GM12878 (cell line): ENCODE measurements around the gene SLC10A1. TPM values are rescaled to one million over a fixed set of nuclear protein-coding genes. Genes with fewer than 3 reads are reported as not detected.

ENCODE experiments used
- ATAC-seq: fragments of 200-7000 bp; cut with Tn5 transposase; 3 replicates; pipeline ENCODE4 v1.9.1; 2020; ENCODE audit warnings: mild to moderate bottlenecking, moderate library complexity
- BruUV-seq: library from RNA; stranded (reverse); fragments of 400-500 nt; replicated peaks from 2 replicates; lab custom pipeline; 2021; lab: Mats Ljungman, UMichigan
- CTCF ChIA-PET: fragments of 300-600 bp; sonication (Branson Sonifier 250); formaldehyde crosslinking; extraction: SDS; loops from one replicate; lab custom pipeline; 2021; ENCODE audit warnings: inconsistent platforms; lab: Yijun Ruan, JAX
- POLR2A ChIA-PET: fragments of 350-600 bp; formaldehyde crosslinking; extraction: SDS; loops from one replicate; lab custom pipeline; 2021; ENCODE audit warnings: inconsistent platforms; lab: Charles Lee
- RAD21 ChIA-PET: fragments of 300-600 bp; sonication (Branson Sonifier 250); formaldehyde crosslinking; loops from one replicate; lab custom pipeline; 2023; ENCODE audit warnings: antibody characterized with exemption; ENCODE audit not compliant: unreplicated experiment; lab: Charles Lee
- SMC1A ChIA-PET: fragments of 300-600 bp; sonication (Branson Sonifier 250); formaldehyde crosslinking; loops from one replicate; lab custom pipeline; 2023; ENCODE audit not compliant: unreplicated experiment, uncharacterized antibody; lab: Charles Lee
- DNase-seq: peaks from one replicate; pipeline ENCODE4 v3.0.0-alpha.2; 2011; ENCODE audit warnings: low read depth, low spot score
- FAIRE-seq: peaks from 3 replicates; lab custom pipeline; 2011; peaks lifted over from hg19 to GRCh38; lab: Jason Lieb, UNC
- H2AFZ ChIP-seq: 2 replicates; pipeline ENCODE4 v1.6.0; 2011; ENCODE audit warnings: low read depth, low read length, control low read depth; ENCODE audit not compliant: control insufficient read depth
- H3K27ac ChIP-seq: 2 replicates; pipeline ENCODE4 v1.5.1; 2011; ENCODE audit warnings: control low read depth; ENCODE audit not compliant: control insufficient read depth, insufficient read depth
- H3K27me3 ChIP-seq, 2 experiments: replicated peaks in 1 of 2; 2 replicates each; pipeline versions ENCODE4 v1.6.0 to v1.6.1; 2011; ENCODE audit warnings: low read length in 1 of 2; ENCODE audit not compliant: control insufficient read depth in 2 of 2, insufficient read depth in 2 of 2
- H3K36me3 ChIP-seq, 2 experiments: 2 replicates each; pipeline ENCODE4 v1.5.1; 2011; ENCODE audit warnings: low read length in 1 of 2; ENCODE audit not compliant: control insufficient read depth in 2 of 2, insufficient read depth in 2 of 2
- H3K4me1 ChIP-seq: 2 replicates; pipeline ENCODE4 v1.6.1; 2011; ENCODE audit warnings: mild to moderate bottlenecking, low read length, moderate library complexity, mixed read lengths; ENCODE audit not compliant: control insufficient read depth, insufficient read depth
- H3K4me2 ChIP-seq: 2 replicates; pipeline ENCODE4 v1.6.0; 2011; ENCODE audit warnings: control low read depth; ENCODE audit not compliant: control insufficient read depth, insufficient read depth
- H3K4me3 ChIP-seq: fragments of 200-600 bp; sonication (generic); 2 replicates; pipeline ENCODE4 v1.5.1; 2016
- H3K79me2 ChIP-seq: 2 replicates; pipeline ENCODE4 v1.6.0; 2011; ENCODE audit warnings: low read length; ENCODE audit not compliant: control insufficient read depth, insufficient read depth
- H3K9ac ChIP-seq: 2 replicates; pipeline ENCODE4 v1.8.0; 2011; ENCODE audit warnings: low read length, control low read depth, mixed read lengths; ENCODE audit not compliant: control insufficient read depth, insufficient read depth
- H3K9me3 ChIP-seq: replicated peaks from 3 replicates; pipeline ENCODE4 v1.5.1; 2011; ENCODE audit warnings: mild to moderate bottlenecking, low read length; ENCODE audit not compliant: control insufficient read depth, insufficient read depth
- H4K20me1 ChIP-seq: 2 replicates; pipeline ENCODE4 v1.6.0; 2011; ENCODE audit not compliant: control insufficient read depth, insufficient read depth
- BACH1 ChIP-seq: fragments of 450-650 bp; IDR thresholded peaks from 2 replicates; pipeline ENCODE4 v1.6.1; 2017; ENCODE audit warnings: mild to moderate bottlenecking, borderline replicate concordance
- CBX5 ChIP-seq: sonication (generic); IDR thresholded peaks from 2 replicates; pipeline ENCODE4 v1.6.1; 2016; ENCODE audit warnings: low read depth, moderate library complexity, mild to moderate bottlenecking, inconsistent platforms
- CHD4 ChIP-seq: fragments of 200-600 bp; sonication (generic); IDR thresholded peaks from 2 replicates; pipeline ENCODE4 v1.6.1; 2016; ENCODE audit warnings: mild to moderate bottlenecking
- EZH2 ChIP-seq: IDR thresholded peaks from 2 replicates; pipeline ENCODE4 v1.6.1; 2012; ENCODE audit warnings: low read depth, mild to moderate bottlenecking, control low read depth, inconsistent platforms, low read length, borderline replicate concordance; ENCODE audit not compliant: control insufficient read depth
- FOS ChIP-seq: IDR thresholded peaks from 3 replicates; pipeline ENCODE4 v1.6.1; 2011; ENCODE audit warnings: borderline replicate concordance; ENCODE audit not compliant: insufficient read length; ENCODE audit errors: extremely low read depth
- FOXM1 ChIP-seq: IDR thresholded peaks from 2 replicates; pipeline ENCODE4 v1.6.1; 2012; ENCODE audit warnings: low read depth, mild to moderate bottlenecking, inconsistent platforms, low read length, moderate library complexity
- IKZF1 ChIP-seq: fragments of 450-650 bp; conservative IDR thresholded peaks from 2 replicates; pipeline ENCODE4 v1.6.1; 2017; ENCODE audit warnings: antibody characterized with exemption, mild to moderate bottlenecking
- MXI1 ChIP-seq: fragments of 150-350 bp; IDR thresholded peaks from 2 replicates; pipeline ENCODE4 v1.6.1; 2011; ENCODE audit warnings: low read depth, mild to moderate bottlenecking, inconsistent platforms, low read length, improper control_type of control experiment
- NBN ChIP-seq: fragments of 450-650 bp; IDR thresholded peaks from 2 replicates; pipeline ENCODE4 v1.6.1; 2016
- NFIC ChIP-seq: IDR thresholded peaks from 2 replicates; pipeline ENCODE4 v1.6.1; 2012; ENCODE audit warnings: low read depth, mild to moderate bottlenecking, inconsistent platforms, low read length, moderate library complexity
- PML ChIP-seq: IDR thresholded peaks from 2 replicates; pipeline ENCODE4 v1.6.1; 2012; ENCODE audit warnings: low read length, inconsistent platforms
- RFX5 ChIP-seq: IDR thresholded peaks from 2 replicates; pipeline ENCODE4 v1.6.1; 2011; ENCODE audit warnings: low read depth, low read length, improper control_type of control experiment
- SMAD5 ChIP-seq: IDR thresholded peaks from 2 replicates; pipeline ENCODE4 v1.6.1; 2016; ENCODE audit warnings: antibody characterized with exemption, low read depth
- TBL1XR1 ChIP-seq: IDR thresholded peaks from 2 replicates; pipeline ENCODE4 v1.6.1; 2012; ENCODE audit warnings: low read depth, low read length, improper control_type of control experiment
- WGBS: methylation state at CpG from one replicate; pipeline ENCODE4 v1.1.6; 2016; ENCODE audit warnings: low lambda C conversion rate; ENCODE audit not compliant: insufficient replicate concordance, insufficient coverage; ENCODE audit errors: missing lambda C conversion rate; 5-methylcytosine and 5-hydroxymethylcytosine counted together
- in situ Hi-C: fragments of 300-500 bp; cut with MboI; formaldehyde crosslinking; loops from 9 replicates; pipeline ENCODE4 v1.14.3; 2018; ENCODE audit warnings: mixed read lengths
- intact Hi-C: fragments of 100-400 bp; cut with micrococcal nuclease; formaldehyde crosslinking; loops from one replicate; pipeline ENCODE4 v1.14.2; 2022; ENCODE audit not compliant: unreplicated experiment
- polyA plus RNA-seq, 11 experiments: library from polyadenylated mRNA; depleted of rRNA in 4 of 11; unstranded in 6 of 11; stranded (reverse) in 5 of 11; fragments of >200 nt; fragmentation: Nextera tagmentation in 4 of 11; fragmentation: Illumina TruSeq in 1 of 11; extraction: Ambion mirVana in 4 of 11; extraction: Trizol in 1 of 11; gene quantifications; 1 replicate in 1 of 11; 2 replicates in 10 of 11; pipeline versions ENCODE4 v1.2.1 to v1.2.3, GENCODE V29; 2011 to 2016; ENCODE audit warnings: inconsistent platforms in 2 of 11, missing spikeins in 2 of 11, low read depth in 1 of 11
- total RNA-seq, 4 experiments: library from RNA; depleted of rRNA in 3 of 4; stranded (reverse); fragments of >200 nt in 3 of 4; fragmentation: Illumina TruSeq in 1 of 4; extraction: Trizol in 1 of 4; gene quantifications; 2 replicates each; pipeline versions ENCODE4 v1.2.1 to v1.2.3, GENCODE V29; 2013 to 2021
- TF ChIP-seq, protein P1 (sequence below): fragments of 450-650 bp; IDR thresholded peaks from 2 replicates; pipeline ENCODE4 v1.6.1; 2017; ENCODE audit warnings: mild to moderate bottlenecking, moderate library complexity

Gene SLC10A1
- total and polyA plus RNA-seq, 10 of the 15 experiments (the other 5 are each of a cell fraction or from before 2014, with no cell fraction given) = 0.15 to 0.16 TPM; not detected in 8

DNA sequence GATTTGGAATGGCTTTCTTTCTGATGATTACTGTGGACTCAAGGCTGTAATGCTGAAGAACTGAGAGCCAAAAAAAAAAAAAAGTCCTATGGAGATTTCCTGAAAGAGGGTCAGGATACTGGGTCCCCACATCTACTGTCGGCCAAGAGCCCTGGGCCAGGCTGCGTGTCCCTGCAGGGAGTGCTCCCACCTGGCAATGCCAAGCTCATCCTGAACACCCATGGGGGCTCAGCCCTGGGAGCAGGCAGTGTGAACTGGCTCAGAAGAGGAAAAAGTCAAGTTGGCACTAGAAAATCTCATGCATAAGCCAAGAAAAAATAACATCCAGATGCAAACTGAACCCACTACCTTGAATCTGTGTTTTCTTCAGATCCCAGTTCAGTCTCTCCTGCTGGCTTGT lies 47.1 kb upstream of the SLC10A1 start:
- Histone ChIP-seq H3K9ac (no peak overlapping the region), H3K9me3 (no peaks in the 10 kb centered on the region)
- POLR2A ChIA-PET = interaction anchor here (0.6 kb wide), 1 partner anchor 550 kb away, joined by 6 read pairs; no protein-coding TSS in a partner anchor
- intact Hi-C loops = no loop called here
- TF ChIP-seq FOS (no peak), RFX5 (no peak)
- TF ChIP-seq, all 136 proteins: peak for 0
- RAD21 ChIA-PET = no interaction called here
- ATAC-seq (no peak), FAIRE-seq (no peak), DNase-seq (no peak)
- Histone ChIP-seq H3K79me2 (no peaks in the 10 kb centered on the region), H3K36me3 (no peaks in the 10 kb centered on the region), H3K27me3 (peaks cover 3 to 7% of the 10 kb centered on the region in 2 experiments), H3K4me1 (no peaks in the 10 kb centered on the region), H3K27ac (no peak overlapping the region), H2AFZ (no peak overlapping the region), H3K4me3 (no peak overlapping the region), H4K20me1 (no peaks in the 10 kb centered on the region), H3K4me2 (no peak overlapping the region)
- WGBS = 79% methylated on average over 2 of the region's 2 CpGs
- SMC1A ChIA-PET = no interaction called here
- in situ Hi-C loops = no loop called here
- BruUV-seq = no TSS peak
- CTCF ChIA-PET = no interaction called here

DNA sequence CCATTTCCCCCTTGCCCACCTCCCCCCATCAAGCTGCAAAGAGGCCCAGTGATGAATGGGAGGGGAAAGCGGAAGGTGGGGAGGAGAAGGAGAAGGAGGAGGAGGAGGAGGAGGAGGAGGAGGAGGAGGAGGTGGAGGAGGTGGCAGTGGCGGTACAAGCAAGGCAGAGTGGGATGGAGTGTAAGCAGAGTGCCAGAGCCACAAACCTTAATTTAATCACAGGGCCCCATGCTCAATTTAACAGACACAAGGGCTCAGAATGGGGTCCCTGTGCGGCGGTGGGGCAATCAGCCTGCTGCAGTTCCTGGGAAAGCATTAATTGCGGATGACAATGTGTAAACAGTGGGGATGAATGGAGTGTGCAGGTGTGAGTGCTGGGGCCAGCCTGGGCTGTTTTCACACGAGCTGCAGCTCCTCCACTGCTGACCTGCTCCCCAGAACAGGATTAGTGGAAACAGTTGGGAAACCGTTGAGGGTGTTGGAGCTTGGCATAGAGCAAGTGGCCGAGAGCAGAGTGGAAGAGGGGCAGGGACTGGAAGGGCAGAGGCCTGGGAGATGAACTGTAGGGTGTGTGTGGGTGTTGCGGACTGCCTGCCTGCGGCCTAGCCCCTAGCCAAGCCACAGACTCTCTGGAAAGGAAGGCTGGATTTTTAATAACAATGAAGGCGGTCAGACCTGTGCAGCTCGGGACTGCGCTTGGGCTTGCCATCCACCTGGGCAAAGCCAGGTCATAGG lies 45.8 kb upstream of the SLC10A1 start:
- Histone ChIP-seq H3K79me2 (no peaks in the 10 kb centered on the region), H3K4me1 (no peaks in the 10 kb centered on the region), H4K20me1 (no peaks in the 10 kb centered on the region), H3K27me3 (peaks cover 3 to 7% of the 10 kb centered on the region in 2 experiments), H3K36me3 (no peaks in the 10 kb centered on the region), H3K9me3 (no peaks in the 10 kb centered on the region), H3K27ac (no peak overlapping the region), H2AFZ (no peak overlapping the region), H3K4me2 (no peak overlapping the region), H3K9ac (no peak overlapping the region), H3K4me3 (no peak overlapping the region)
- intact Hi-C loops (no loop called here), in situ Hi-C loops (no loop called here)
- TF ChIP-seq, protein P1, sequence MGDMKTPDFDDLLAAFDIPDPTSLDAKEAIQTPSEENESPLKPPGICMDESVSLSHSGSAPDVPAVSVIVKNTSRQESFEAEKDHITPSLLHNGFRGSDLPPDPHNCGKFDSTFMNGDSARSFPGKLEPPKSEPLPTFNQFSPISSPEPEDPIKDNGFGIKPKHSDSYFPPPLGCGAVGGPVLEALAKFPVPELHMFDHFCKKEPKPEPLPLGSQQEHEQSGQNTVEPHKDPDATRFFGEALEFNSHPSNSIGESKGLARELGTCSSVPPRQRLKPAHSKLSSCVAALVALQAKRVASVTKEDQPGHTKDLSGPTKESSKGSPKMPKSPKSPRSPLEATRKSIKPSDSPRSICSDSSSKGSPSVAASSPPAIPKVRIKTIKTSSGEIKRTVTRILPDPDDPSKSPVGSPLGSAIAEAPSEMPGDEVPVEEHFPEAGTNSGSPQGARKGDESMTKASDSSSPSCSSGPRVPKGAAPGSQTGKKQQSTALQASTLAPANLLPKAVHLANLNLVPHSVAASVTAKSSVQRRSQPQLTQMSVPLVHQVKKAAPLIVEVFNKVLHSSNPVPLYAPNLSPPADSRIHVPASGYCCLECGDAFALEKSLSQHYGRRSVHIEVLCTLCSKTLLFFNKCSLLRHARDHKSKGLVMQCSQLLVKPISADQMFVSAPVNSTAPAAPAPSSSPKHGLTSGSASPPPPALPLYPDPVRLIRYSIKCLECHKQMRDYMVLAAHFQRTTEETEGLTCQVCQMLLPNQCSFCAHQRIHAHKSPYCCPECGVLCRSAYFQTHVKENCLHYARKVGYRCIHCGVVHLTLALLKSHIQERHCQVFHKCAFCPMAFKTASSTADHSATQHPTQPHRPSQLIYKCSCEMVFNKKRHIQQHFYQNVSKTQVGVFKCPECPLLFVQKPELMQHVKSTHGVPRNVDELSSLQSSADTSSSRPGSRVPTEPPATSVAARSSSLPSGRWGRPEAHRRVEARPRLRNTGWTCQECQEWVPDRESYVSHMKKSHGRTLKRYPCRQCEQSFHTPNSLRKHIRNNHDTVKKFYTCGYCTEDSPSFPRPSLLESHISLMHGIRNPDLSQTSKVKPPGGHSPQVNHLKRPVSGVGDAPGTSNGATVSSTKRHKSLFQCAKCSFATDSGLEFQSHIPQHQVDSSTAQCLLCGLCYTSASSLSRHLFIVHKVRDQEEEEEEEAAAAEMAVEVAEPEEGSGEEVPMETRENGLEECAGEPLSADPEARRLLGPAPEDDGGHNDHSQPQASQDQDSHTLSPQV = no peak
- TF ChIP-seq BACH1 = no peak
- no peak for TF ChIP-seq EZH2
- TF ChIP-seq TBL1XR1 = no peak
- no peak for TF ChIP-seq SMAD5
- no peak for TF ChIP-seq IKZF1
- no peak for TF ChIP-seq FOXM1
- TF ChIP-seq NBN = no peak
- TF ChIP-seq CHD4 = no peak
- no peak for TF ChIP-seq MXI1
- no peak for TF ChIP-seq CBX5
- no peak for TF ChIP-seq NFIC
- no peak for TF ChIP-seq PML
- DNase-seq = no peak
- ChIA-PET POLR2A (no interaction called here), RAD21 (no interaction called here), CTCF (no interaction called here), SMC1A (no interaction called here)
- WGBS = 33% methylated on average over 13 of the region's 13 CpGs
- no peak for ATAC-seq
- no peak for FAIRE-seq
- no TSS peak for BruUV-seq
